PC-9 (cell line): ENCODE data around the gene COL4A2. TPM values are rescaled to one million over a fixed set of nuclear protein-coding genes. Genes with fewer than 3 reads are reported as not detected.
A peak's percentile ranks its signal among the peaks of the same experiment; 100 is the strongest.

Experiments
- BruUV-seq: library from RNA; stranded (reverse); fragments of 400-500 nt; replicated peaks from 2 replicates; lab custom pipeline; 2021; lab: Mats Ljungman, UMichigan
- CTCF ChIA-PET: fragments of 300-600 bp; sonication (Branson Sonifier 250); formaldehyde crosslinking; loops from one replicate; lab custom pipeline; 2022; ENCODE audit warnings: antibody characterized with exemption; lab: Charles Lee
- POLR2A ChIA-PET: fragments of 300-600 bp; sonication (Branson Sonifier 250); formaldehyde crosslinking; loops from one replicate; lab custom pipeline; 2022; ENCODE audit warnings: antibody characterized with exemption; ENCODE audit not compliant: unreplicated experiment; lab: Charles Lee
- DNase-seq, 2 experiments: peaks; one replicate each; pipeline versions ENCODE4 v3.0.0 to v3.0.0-alpha.2; 2015 to 2022; ENCODE audit warnings: mixed read lengths in 1 of 2
- H2AFZ ChIP-seq: fragments of 200-600 bp; sonication (generic); 2 replicates; pipeline ENCODE4 v1.8.1; 2017; ENCODE audit warnings: antibody characterized with exemption
- H3F3A ChIP-seq: fragments of 200-600 bp; sonication (generic); 2 replicates; pipeline ENCODE4 v1.8.1; 2017; ENCODE audit warnings: antibody characterized with exemption, mild to moderate bottlenecking, low read depth; ENCODE audit not compliant: insufficient read depth
- H3K27ac ChIP-seq: fragments of 200-600 bp; sonication (generic); 2 replicates; pipeline ENCODE4 v1.6.1; 2016; ENCODE audit warnings: mixed run types
- H3K27me3 ChIP-seq: fragments of 200-600 bp; sonication (generic); 2 replicates; pipeline ENCODE4 v1.6.1; 2016; ENCODE audit warnings: low read depth, mixed run types; ENCODE audit not compliant: insufficient read depth
- H3K36me3 ChIP-seq: fragments of 200-600 bp; sonication (generic); 2 replicates; pipeline ENCODE4 v1.6.1; 2016; ENCODE audit warnings: low read depth, mixed run types
- H3K4me1 ChIP-seq: fragments of 200-600 bp; sonication (generic); replicated peaks from 2 replicates; pipeline ENCODE4 v1.6.1; 2016; ENCODE audit warnings: mixed run types; ENCODE audit not compliant: insufficient read depth
- H3K4me2 ChIP-seq: fragments of 200-600 bp; sonication (generic); 2 replicates; pipeline ENCODE4 v1.6.1; 2017; ENCODE audit warnings: mixed run types
- H3K4me3 ChIP-seq: fragments of 200-600 bp; sonication (generic); 2 replicates; pipeline ENCODE4 v1.6.1; 2016; ENCODE audit warnings: mixed run types
- H3K79me2 ChIP-seq: fragments of 200-600 bp; sonication (generic); 2 replicates; pipeline ENCODE4 v1.6.1; 2017; ENCODE audit warnings: low read depth, mixed run types
- H3K9me2 ChIP-seq: fragments of 200-600 bp; sonication (generic); 2 replicates; pipeline ENCODE4 v1.8.1; 2017; ENCODE audit warnings: mild to moderate bottlenecking; ENCODE audit not compliant: insufficient read depth
- H3K9me3 ChIP-seq: fragments of 200-600 bp; sonication (generic); 2 replicates; pipeline ENCODE4 v1.8.1; 2016; ENCODE audit warnings: low read depth; ENCODE audit not compliant: insufficient read depth
- H4K20me1 ChIP-seq: fragments of 200-600 bp; sonication (generic); 2 replicates; pipeline ENCODE4 v1.8.1; 2017; ENCODE audit not compliant: insufficient read depth
- CTCF ChIP-seq: fragments of 200-600 bp; sonication (generic); conservative IDR thresholded peaks from 2 replicates; pipeline ENCODE4 v1.6.1; 2017; ENCODE audit warnings: mixed run types, antibody characterized with exemption, mild to moderate bottlenecking, moderate library complexity
- EZH2 ChIP-seq: fragments of 200-600 bp; sonication (generic); IDR thresholded peaks from 2 replicates; pipeline ENCODE4 v1.8.0; 2017; ENCODE audit warnings: antibody characterized with exemption, low read depth
- intact Hi-C: fragments of 100-400 bp; cut with micrococcal nuclease; formaldehyde crosslinking; loops from one replicate; pipeline ENCODE4 v1.10.0; 2022; ENCODE audit not compliant: unreplicated experiment
- total RNA-seq: library from RNA; stranded (reverse); gene quantifications from 2 replicates; pipeline ENCODE4 v1.2.3, GENCODE V29; 2021

The COL4A2 gene
- total RNA-seq, 1 experiment from 2014 or later, result 1.2 TPM

- Histone ChIP-seq H3K9me3 (no peaks in the 10 kb centered on the region), H3F3A (peaks cover 22% of the 10 kb centered on the region; the same call in 1 of the 2 replicates), H3K36me3 (no peaks in the 10 kb centered on the region), H3K27me3 (no peaks in the 10 kb centered on the region), H3K4me1 (peaks cover 26% of the 10 kb centered on the region), H3K4me3 (no peak overlapping the region), H4K20me1 (no peaks in the 10 kb centered on the region), H3K4me2 (no peak overlapping the region), H3K27ac (no peak overlapping the region), H3K9me2 (no peaks in the 10 kb centered on the region), H3K79me2 (no peaks in the 10 kb centered on the region), H2AFZ (no peak overlapping the region)
- no peak for DNase-seq
- no TSS peak for BruUV-seq
- TF ChIP-seq CTCF (no peak), EZH2 (no peak)
- ChIA-PET CTCF (no interaction called here), POLR2A (no interaction called here)
- intact Hi-C loops, result no loop called here
Measured at GRCh38 chr13:110306340-110306959, 634 bp upstream of the COL4A2 start.

GRCh38 chr13:110307767-110308655 is 927 bp downstream of the COL4A2 start:
- H3K4me1 ChIP-seq, result peaks cover 39% of the 10 kb centered on the region
- H3K9me2 ChIP-seq, result no peaks in the 10 kb centered on the region
- H3K27me3 ChIP-seq, result no peaks in the 10 kb centered on the region
- H3K36me3 ChIP-seq, result no peaks in the 10 kb centered on the region
- H2AFZ ChIP-seq, result no peak overlapping the region
- BruUV-seq, result no TSS peak
- no peaks in the 10 kb centered on the region for H3K9me3 ChIP-seq
- peak in 1 of 2 experiments; percentile 17 for DNase-seq
- H3F3A ChIP-seq, result peaks cover 31% of the 10 kb centered on the region
- H3K4me3 ChIP-seq, result no peak overlapping the region
- H3K4me2 ChIP-seq, result no peak overlapping the region
- H3K27ac ChIP-seq, result no peak overlapping the region
- ChIA-PET CTCF (no interaction called here), POLR2A (no interaction called here)
- H4K20me1 ChIP-seq, result no peaks in the 10 kb centered on the region
- intact Hi-C loops, result no loop called here
- no peak for TF ChIP-seq CTCF
- TF ChIP-seq EZH2, result no peak
- no peaks in the 10 kb centered on the region for H3K79me2 ChIP-seq

- Histone ChIP-seq H3K9me3 (no peaks in the 10 kb centered on the region), H3K27ac (no peak overlapping the region), H3K79me2 (no peaks in the 10 kb centered on the region), H3K27me3 (no peaks in the 10 kb centered on the region), H3F3A (peaks cover 29% of the 10 kb centered on the region), H4K20me1 (no peaks in the 10 kb centered on the region), H3K36me3 (no peaks in the 10 kb centered on the region), H3K4me3 (no peak overlapping the region), H3K4me2 (no peak overlapping the region), H3K9me2 (no peaks in the 10 kb centered on the region), H2AFZ (no peak overlapping the region), H3K4me1 (peaks cover 37% of the 10 kb centered on the region)
- CTCF ChIA-PET, result interaction anchor here (0.6 kb wide), 1 partner anchor 115 kb away, joined by 4 read pairs; no protein-coding TSS in a partner anchor
- TF ChIP-seq CTCF, result no peak
- TF ChIP-seq EZH2, result no peak
- POLR2A ChIA-PET, result no interaction called here
- peak in 1 of 2 experiments; percentile 29 for DNase-seq
- BruUV-seq, result no TSS peak
- intact Hi-C loops, result no loop called here
Measured at GRCh38 chr13:110308656-110309359, 1.7 kb downstream of the COL4A2 start.
